Activated T-cell treated with anti-CD3 and anti-CD28 coated beads, Interleukin-2, amount 50 U/mL, for 24 hours (primary cell): Measurements from ENCODE around the gene SCAF8.
"Not testable (repeated sequence)": the region's sequence is repeated elsewhere in the genome, so short reads cannot be mapped to it uniquely, and the experiment has no call there.

ENCODE experiments used
- DNase-seq: peaks from one replicate; pipeline ENCODE4 v3.0.0-alpha.2; 2020
- H3K27ac Mint-ChIP-seq: 2 replicates; pipeline ENCODE4 v1.8.0; 2020; ENCODE audit warnings: mild to moderate bottlenecking, mixed read lengths
- H3K27me3 Mint-ChIP-seq: 2 replicates; pipeline ENCODE4 v1.8.0; 2020; ENCODE audit warnings: mixed read lengths
- H3K36me3 Mint-ChIP-seq: 2 replicates; pipeline ENCODE4 v1.8.0; 2020; ENCODE audit warnings: low read depth, mixed read lengths
- H3K4me1 Mint-ChIP-seq: 2 replicates; pipeline ENCODE4 v1.8.0; 2020; ENCODE audit warnings: low read depth, mixed read lengths
- H3K4me3 Mint-ChIP-seq: 2 replicates; pipeline ENCODE4 v1.8.0; 2020; ENCODE audit warnings: mild to moderate bottlenecking, moderate library complexity, mixed read lengths
- H3K9me3 Mint-ChIP-seq: 2 replicates; pipeline ENCODE4 v1.8.0; 2020; ENCODE audit warnings: mixed read lengths

SCAF8 gene

DNA sequence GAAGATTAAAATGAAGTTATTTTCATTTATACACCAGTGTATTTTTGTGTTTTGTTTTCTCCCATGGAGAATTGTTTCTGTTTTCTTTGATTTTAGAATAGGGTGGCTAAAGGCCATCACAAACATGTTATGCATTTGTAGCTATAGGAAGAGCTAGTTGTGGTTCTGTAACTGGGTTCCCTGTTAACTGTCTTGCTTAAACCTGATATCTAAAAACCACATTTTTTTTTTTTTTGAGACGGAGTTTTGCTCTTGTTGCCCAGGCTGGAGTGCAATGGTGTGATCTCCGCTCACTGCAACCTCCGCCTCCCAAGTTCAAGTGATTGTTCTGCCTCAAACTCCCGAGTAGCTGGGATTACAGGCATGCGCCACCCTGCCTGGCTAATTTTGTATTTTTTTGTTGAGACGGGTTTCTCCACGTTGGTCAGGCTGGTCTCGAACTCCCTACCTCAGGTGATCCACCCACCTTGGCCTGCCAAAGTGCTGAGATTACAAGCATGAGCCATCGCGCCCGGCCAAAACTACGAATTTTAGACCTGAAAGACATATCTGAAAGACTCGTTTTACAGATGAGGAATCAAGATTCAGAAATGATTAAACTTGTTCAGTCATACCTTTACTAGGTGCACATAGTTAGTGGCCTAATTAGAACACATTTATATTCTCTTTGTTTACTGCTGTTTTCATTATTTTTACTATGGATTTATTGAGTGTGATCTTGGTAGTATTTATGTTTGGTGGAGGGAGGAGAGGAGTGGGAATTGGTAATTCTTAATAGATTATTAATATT is 18.0 kb downstream of the SCAF8 start:
- no peak overlapping the region for H3K4me3 Mint-ChIP-seq
- no peaks in the 10 kb centered on the region for H3K27me3 Mint-ChIP-seq
- peak overlapping the region; percentile 61 for H3K27ac Mint-ChIP-seq
- DNase-seq, result no peak
- no peaks in the 10 kb centered on the region for H3K9me3 Mint-ChIP-seq
- H3K4me1 Mint-ChIP-seq, result peaks cover 74% of the 10 kb centered on the region
- H3K36me3 Mint-ChIP-seq, result peaks cover 37% of the 10 kb centered on the region

DNA sequence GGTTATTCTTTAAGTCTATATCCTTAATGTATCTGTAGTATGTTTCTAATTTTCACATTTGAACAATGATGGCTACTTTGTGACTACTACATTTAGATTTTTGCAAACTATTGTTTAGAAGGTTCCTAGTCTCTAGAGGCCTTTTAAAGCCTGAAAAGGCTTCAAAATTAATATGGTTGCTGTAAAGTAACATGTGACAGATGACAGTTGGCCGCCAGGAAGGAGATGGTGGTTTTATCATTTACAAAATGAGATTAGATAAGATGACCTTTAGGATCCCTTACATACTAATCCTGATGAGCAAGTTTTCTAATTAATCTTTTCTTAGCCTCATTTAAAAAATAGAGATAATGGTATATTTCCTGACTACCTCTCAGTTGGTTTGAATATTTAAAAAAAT is 18.8 kb downstream of the SCAF8 start:
- DNase-seq, result no peak
- Mint-ChIP-seq H3K4me3 (no peak overlapping the region), H3K27ac (no peak overlapping the region), H3K36me3 (peaks cover 37% of the 10 kb centered on the region), H3K27me3 (no peaks in the 10 kb centered on the region), H3K9me3 (no peaks in the 10 kb centered on the region), H3K4me1 (peaks cover 71% of the 10 kb centered on the region)

DNA sequence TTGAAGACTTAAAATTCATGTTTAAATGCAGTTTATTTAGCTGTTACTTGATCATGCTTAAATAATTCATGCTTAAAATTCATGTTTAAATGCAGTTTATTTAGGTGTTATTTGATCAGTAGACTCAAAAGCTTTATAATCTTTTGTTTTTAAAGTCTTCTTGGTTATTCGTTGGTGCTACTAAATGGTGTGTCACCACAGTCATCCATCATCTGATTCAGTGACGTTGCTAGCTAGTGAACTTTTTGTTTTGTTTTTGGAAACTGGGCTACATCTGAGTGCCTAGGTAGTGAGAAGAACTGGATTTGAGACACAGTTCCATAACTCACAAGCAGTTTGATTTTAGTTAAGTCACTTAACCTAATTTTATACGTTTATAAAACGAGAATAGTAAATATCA is 20.9 kb downstream of the SCAF8 start:
- H3K27me3 Mint-ChIP-seq, result no peaks in the 10 kb centered on the region

DNA sequence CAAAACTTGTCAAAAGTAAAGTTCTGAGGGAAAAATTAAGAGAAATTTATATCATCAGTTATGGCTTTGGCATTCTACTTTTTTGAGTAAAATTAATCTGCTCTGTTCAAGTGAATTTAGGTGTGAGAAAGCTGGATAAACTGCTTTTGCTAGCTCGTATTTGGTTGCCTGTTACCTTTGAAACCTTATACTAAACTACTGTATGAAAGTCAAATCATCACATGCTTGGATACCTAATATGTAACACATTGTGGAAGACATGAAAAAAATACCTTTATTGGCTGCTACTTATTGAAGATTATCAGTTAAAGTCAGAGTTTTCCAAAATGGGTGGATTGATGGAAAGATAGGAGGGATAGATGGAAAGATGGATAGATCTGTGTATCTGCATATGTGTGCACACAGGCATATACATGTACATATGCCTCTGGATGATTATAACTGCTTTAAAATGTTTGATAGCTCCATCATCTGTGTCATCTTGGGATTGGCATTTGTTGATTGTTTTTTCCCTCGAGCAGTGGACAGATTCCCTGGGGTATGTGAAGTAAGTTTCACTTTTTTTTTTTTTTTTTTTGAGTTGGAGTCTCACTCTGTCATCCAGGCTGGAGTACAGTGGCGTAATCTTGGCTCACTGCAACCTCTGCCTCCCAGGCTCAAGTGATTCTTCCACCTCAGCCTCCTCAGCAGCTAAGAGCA is 24.3 kb downstream of the SCAF8 start:
- H3K36me3 Mint-ChIP-seq, result peaks cover 36% of the 10 kb centered on the region
- no peaks in the 10 kb centered on the region for H3K9me3 Mint-ChIP-seq
- peak overlapping the region; percentile 58 for H3K27ac Mint-ChIP-seq
- DNase-seq, result no peak
- H3K4me3 Mint-ChIP-seq, result no peak overlapping the region
- no peaks in the 10 kb centered on the region for H3K27me3 Mint-ChIP-seq
- H3K4me1 Mint-ChIP-seq, result peaks cover 62% of the 10 kb centered on the region

More for the DNA sequence above, 20.9 kb downstream of the SCAF8 start:
- H3K4me1 Mint-ChIP-seq, result peaks cover 75% of the 10 kb centered on the region
- no peak overlapping the region for H3K4me3 Mint-ChIP-seq
- peaks cover 42% of the 10 kb centered on the region for H3K36me3 Mint-ChIP-seq
- H3K27ac Mint-ChIP-seq, result no peak overlapping the region
- no peaks in the 10 kb centered on the region for H3K9me3 Mint-ChIP-seq
- no peak for DNase-seq

DNA sequence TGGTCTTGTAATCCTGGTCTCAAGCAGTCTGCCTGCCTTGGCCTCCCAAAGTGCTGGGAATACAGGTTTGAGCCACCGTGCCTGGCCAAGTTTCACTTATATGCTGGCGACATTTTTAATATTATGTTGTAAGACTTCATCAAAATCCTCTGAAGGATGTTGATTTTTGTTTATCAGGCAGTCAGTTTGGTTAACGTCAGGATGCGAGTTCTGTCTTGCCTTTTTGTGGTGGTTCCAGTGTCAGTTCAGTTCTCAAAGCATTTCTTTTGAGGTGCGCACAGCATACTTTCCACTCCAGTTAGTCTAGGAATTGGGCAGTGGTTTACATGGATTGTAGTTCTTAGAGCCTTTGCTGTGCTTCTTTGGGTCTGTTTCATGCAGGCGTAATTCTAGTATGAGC is 24.9 kb downstream of the SCAF8 start:
- H3K9me3 Mint-ChIP-seq, result no peaks in the 10 kb centered on the region
- peaks cover 65% of the 10 kb centered on the region for H3K4me1 Mint-ChIP-seq
- H3K36me3 Mint-ChIP-seq, result peaks cover 39% of the 10 kb centered on the region
- no peaks in the 10 kb centered on the region for H3K27me3 Mint-ChIP-seq
- H3K4me3 Mint-ChIP-seq, result no peak overlapping the region
- H3K27ac Mint-ChIP-seq, result peak overlapping the region; percentile 58
- DNase-seq, result no peak

DNA sequence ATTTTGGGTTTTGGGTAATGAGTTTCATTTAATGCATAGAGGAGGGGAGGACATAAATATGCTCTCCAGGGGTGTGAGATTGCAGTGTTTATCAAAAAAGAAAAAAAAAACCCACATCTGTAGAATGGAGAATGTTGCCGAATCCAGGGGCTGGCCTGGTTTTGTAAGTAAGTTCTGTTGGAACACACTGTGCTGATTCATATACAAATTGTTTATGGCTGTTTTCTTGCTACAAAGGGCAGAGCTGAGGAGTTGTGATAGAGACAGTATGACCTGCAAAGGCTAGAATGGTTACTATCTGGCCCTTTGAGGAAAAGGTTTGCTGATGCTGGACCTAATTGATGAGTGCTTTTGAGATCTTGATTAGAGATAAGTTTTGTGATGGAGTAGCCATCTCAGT is 30.4 kb downstream of the SCAF8 start:
- no peak for DNase-seq
- no peak overlapping the region for H3K4me3 Mint-ChIP-seq
- no peak overlapping the region for H3K27ac Mint-ChIP-seq

DNA sequence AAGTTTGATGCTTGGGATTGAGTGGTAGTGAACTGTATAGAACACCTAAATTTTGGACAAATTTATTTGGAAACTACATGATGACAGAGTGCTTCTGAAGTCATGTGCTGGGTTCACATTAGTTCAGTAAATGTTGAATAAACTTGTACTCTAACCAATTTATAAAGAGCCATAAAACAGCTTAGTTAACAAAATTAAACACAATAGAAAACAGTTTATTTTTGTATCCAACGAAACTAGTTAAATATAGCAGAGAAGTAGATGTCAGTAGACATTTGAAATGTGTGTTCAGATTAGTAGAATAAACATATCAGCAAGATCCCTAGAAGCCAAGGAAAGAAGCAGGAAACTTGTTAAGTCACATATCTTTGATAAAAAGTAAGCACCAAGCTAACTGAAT is 32.1 kb downstream of the SCAF8 start:
- no peaks in the 10 kb centered on the region for H3K9me3 Mint-ChIP-seq
- DNase-seq, result no peak
- H3K27ac Mint-ChIP-seq, result no peak overlapping the region
- peaks cover 45% of the 10 kb centered on the region for H3K36me3 Mint-ChIP-seq
- H3K4me3 Mint-ChIP-seq, result no peak overlapping the region
- H3K4me1 Mint-ChIP-seq, result peaks cover 82% of the 10 kb centered on the region
- no peaks in the 10 kb centered on the region for H3K27me3 Mint-ChIP-seq

More for the DNA sequence above, 30.4 kb downstream of the SCAF8 start:
- H3K9me3 Mint-ChIP-seq, result no peaks in the 10 kb centered on the region
- peaks cover 41% of the 10 kb centered on the region for H3K36me3 Mint-ChIP-seq
- H3K4me1 Mint-ChIP-seq, result peaks cover 76% of the 10 kb centered on the region
- no peaks in the 10 kb centered on the region for H3K27me3 Mint-ChIP-seq

DNA sequence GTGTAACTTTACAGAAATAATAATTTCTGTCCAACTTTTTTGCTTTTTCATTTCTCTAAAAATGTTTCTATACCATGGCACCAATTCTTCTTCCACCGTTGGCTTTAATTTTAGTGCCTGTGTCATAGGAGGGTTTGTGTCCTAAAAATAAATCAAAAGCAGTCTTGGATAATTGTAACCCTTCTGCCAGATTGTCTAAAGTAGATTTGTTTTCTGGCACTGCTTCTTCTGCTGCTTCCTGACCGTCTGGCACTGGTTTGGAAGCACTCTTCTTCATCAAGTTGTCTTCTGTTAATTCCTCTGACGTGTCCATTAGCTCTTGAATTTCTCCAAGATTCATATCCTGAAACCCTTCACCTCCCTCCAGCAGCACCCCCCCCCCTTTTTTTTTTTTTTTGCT is 33.1 kb downstream of the SCAF8 start:
- no peak for DNase-seq
- Mint-ChIP-seq H3K4me1 (peaks cover 81% of the 10 kb centered on the region), H3K27me3 (no peaks in the 10 kb centered on the region), H3K9me3 (no peaks in the 10 kb centered on the region), H3K36me3 (peaks cover 47% of the 10 kb centered on the region), H3K4me3 (no peak overlapping the region), H3K27ac (peak overlapping the region; percentile 15)

DNA sequence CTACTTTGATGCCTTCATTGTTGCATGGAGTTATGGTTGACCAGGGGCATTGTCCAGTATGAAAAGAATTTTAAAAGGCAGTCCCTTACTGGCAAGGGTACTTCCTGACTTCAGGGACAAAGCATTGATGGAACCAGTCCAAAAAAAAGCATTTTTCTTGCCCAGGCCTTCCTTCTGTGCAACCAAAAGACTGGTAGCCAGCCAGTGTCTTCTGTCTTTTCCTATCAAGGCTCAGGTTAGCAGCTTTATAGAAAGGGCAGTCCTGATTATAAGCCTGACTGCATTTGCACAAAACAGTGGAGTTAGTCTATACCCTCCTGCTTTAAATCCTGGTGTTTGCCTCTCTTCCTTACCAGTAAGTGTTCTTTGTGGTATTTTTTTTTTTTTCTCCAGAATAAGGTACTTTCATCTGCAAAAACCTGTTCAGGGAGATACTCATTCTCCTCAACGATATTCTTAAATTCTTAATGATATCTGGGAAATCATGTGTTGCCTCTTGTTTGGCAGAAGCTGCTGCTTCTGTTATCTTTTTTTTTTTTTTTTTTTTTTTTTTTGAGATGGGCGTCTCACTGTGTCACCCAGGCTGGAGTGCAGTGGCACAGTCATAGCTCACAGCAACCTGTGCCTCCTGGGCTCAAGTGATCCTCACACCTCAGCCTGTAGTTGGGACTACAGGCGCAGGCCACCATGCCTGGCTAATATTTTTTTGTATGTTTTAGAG is 33.9 kb downstream of the SCAF8 start:
- peak overlapping the region; percentile 22 for H3K27ac Mint-ChIP-seq
- peaks cover 85% of the 10 kb centered on the region for H3K4me1 Mint-ChIP-seq

DNA sequence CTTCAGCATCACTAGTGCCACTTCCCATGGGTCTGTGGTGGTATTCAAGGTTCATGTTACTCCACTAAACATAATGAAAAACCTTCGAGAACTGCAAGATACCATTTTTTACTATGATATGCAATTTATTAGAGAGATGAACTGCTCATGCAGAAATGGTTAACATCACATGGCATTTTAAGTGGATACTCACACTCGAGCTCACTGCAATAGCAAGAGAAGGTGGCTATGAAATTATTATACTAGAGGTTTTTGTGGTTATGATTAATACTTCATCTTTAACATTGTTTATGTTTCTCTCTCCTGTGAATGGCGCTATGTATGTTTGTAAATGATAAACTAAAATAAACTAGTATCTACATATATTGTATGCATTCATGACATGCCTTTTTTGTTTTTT is 35.1 kb downstream of the SCAF8 start:
- Mint-ChIP-seq H3K27me3 (no peaks in the 10 kb centered on the region), H3K9me3 (no peaks in the 10 kb centered on the region), H3K36me3 (peaks cover 54% of the 10 kb centered on the region), H3K4me3 (no peak overlapping the region), H3K4me1 (peaks cover 88% of the 10 kb centered on the region), H3K27ac (no peak overlapping the region)
- DNase-seq, result no peak

More for the DNA sequence above, 33.9 kb downstream of the SCAF8 start:
- no peaks in the 10 kb centered on the region for H3K9me3 Mint-ChIP-seq
- H3K36me3 Mint-ChIP-seq, result peaks cover 52% of the 10 kb centered on the region
- DNase-seq, result no peak
- no peak overlapping the region for H3K4me3 Mint-ChIP-seq
- H3K27me3 Mint-ChIP-seq, result no peaks in the 10 kb centered on the region

DNA sequence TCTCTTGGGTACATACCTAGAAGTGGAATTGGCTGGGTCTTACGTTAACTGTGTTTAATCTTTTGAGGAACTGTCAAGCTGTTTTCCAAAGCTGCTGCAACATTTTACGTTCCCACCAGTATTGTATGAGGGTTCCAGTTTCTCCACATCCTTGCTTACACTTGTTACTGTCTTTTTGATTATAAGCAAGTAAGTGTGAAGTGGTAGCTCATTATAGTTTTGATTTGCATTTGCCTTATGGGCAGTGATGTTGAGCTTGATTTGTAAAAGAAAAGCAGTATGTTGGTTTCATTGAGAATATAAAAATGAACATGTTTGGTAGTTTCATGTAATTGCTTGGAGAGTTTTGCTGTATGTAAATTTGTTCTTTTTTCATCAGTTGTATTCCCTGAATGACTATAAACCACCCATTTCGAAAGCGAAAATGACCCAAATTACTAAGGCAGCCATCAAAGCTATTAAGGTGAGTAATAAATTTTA is 40.4 kb downstream of the SCAF8 start:
- H3K27ac Mint-ChIP-seq, result peak overlapping the region; percentile 85
- H3K9me3 Mint-ChIP-seq, result no peaks in the 10 kb centered on the region
- DNase-seq, result no peak
- peaks cover 72% of the 10 kb centered on the region for H3K36me3 Mint-ChIP-seq
- peak overlapping the region; percentile 26 for H3K4me3 Mint-ChIP-seq
- peaks cover 67% of the 10 kb centered on the region for H3K4me1 Mint-ChIP-seq
- H3K27me3 Mint-ChIP-seq, result no peaks in the 10 kb centered on the region

DNA sequence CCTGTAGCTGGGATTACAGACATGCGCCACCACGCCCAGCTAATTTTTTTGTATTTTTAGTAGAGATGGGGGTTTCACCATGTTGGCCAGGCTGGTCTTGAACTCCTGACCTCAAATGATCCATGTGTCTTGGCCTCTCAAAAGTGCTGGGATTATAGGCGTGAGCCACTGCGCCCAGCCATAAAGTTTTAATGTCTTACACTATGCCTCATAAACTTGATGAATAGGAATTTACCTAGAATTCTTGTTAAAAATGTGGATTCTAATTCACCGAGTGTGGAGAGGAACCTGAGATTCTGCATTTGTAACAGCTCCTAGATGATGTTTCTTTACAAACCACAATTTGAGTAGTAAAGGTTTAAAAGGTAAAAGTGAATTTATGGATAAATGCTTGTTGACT is 45.9 kb downstream of the SCAF8 start:
- H3K4me1 Mint-ChIP-seq, result peaks cover 52% of the 10 kb centered on the region

DNA sequence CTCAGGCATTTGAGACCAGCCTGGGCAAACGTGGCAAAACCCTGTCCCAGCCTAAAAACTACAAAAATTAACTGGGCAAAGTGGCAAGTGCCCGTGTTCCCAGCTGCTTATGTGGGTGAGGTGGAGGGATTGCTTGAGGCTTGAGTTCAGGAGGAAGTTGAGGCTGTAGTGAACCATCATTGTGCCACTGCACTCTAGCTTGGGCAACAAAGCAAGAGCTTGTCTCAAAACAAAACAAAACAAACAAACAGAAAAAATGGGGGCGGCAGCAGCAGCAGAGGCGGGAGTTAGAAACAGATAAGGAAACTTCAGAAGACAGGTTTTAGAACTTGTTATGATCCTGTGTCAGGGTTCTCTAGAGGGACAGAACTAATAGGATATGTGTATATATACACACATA is 49.0 kb downstream of the SCAF8 start:
- Mint-ChIP-seq H3K36me3 (peaks cover 86% of the 10 kb centered on the region), H3K27me3 (no peaks in the 10 kb centered on the region), H3K4me3 (no peak overlapping the region), H3K27ac (peak overlapping the region; percentile 16), H3K4me1 (peaks cover 59% of the 10 kb centered on the region), H3K9me3 (no peaks in the 10 kb centered on the region)
- no peak for DNase-seq

More for the DNA sequence above, 45.9 kb downstream of the SCAF8 start:
- DNase-seq, H3K4me3 Mint-ChIP-seq, H3K27me3 Mint-ChIP-seq, H3K27ac Mint-ChIP-seq, H3K9me3 Mint-ChIP-seq: not testable (repeated sequence)
- H3K36me3 Mint-ChIP-seq, result peaks cover 79% of the 10 kb centered on the region

DNA sequence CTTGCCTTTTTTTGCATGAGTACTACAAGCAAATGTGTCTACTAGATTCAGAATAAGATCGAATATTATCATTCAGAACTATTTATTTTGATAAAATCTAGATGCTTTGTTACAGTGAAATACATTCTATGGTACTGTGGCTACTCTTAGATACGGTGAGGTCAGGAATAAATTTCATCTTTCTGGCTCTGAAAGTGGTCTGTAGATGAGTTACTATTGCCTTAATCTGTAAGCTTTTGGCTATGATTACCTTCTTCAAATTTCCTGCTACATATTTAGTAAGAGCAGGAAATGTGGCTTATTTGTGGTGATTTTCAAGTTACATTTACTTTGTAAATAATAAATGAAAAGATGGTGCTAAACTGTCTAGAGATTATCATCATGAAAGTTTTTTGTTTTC is 50.0 kb downstream of the SCAF8 start:
- DNase-seq, result no peak
- H3K4me3 Mint-ChIP-seq, result no peak overlapping the region
- H3K36me3 Mint-ChIP-seq, result peaks cover 83% of the 10 kb centered on the region
- peaks cover 56% of the 10 kb centered on the region for H3K4me1 Mint-ChIP-seq
- H3K9me3 Mint-ChIP-seq, result no peaks in the 10 kb centered on the region
- H3K27me3 Mint-ChIP-seq, result no peaks in the 10 kb centered on the region
- no peak overlapping the region for H3K27ac Mint-ChIP-seq
